Mucosa of rectum (tissue), 2 donors: ENCODE results near the gene RDH8.

Experiments
- H3K27ac ChIP-seq, 2 donors: one replicate each; pipeline ENCODE4 v1.7.0; 2013; ENCODE audit warnings: inconsistent platforms in 2 of 2, low read depth in 2 of 2, low read length in 2 of 2
- H3K27me3 ChIP-seq, 2 donors: one replicate each; pipeline ENCODE4 v1.7.0; 2013; ENCODE audit warnings: low read length in 2 of 2; ENCODE audit not compliant: control insufficient read depth in 2 of 2, insufficient read depth in 2 of 2
- H3K36me3 ChIP-seq, 2 donors: one replicate each; pipeline ENCODE4 v1.7.0; 2013; ENCODE audit warnings: low read length in 2 of 2; ENCODE audit not compliant: control insufficient read depth in 2 of 2, insufficient read depth in 2 of 2
- H3K4me1 ChIP-seq, 2 donors: one replicate each; pipeline ENCODE4 v1.7.0; 2013; ENCODE audit warnings: low read length in 2 of 2, mild to moderate bottlenecking in 1 of 2; ENCODE audit not compliant: control insufficient read depth in 2 of 2, insufficient read depth in 2 of 2
- H3K4me3 ChIP-seq, 2 donors: one replicate each; pipeline ENCODE4 v1.7.0; 2013; ENCODE audit warnings: low read length in 2 of 2
- H3K9ac ChIP-seq, 2 donors: one replicate each; pipeline ENCODE4 v1.7.0; 2013; ENCODE audit warnings: low read length in 2 of 2, low read depth in 1 of 2, mild to moderate bottlenecking in 1 of 2
- H3K9me3 ChIP-seq, 2 donors: one replicate each; pipeline ENCODE4 v1.7.0; 2013; ENCODE audit warnings: low read length in 2 of 2; ENCODE audit not compliant: control insufficient read depth in 2 of 2
- donor health status: healthy.
- donor health status: Normal muscosa, but diverticular disease.

RDH8 gene

GRCh38 chr19:10013316-10013715, at the start of gene RDH8:
RDH8 (plus strand) TSS chr19:10013483; CDS start chr19:10013498, 15 bp downstream.
- Histone ChIP-seq H3K4me1 (peaks cover 3 to 6% of the 10 kb centered on the region in 2 donors), H3K27me3 (peaks cover 11 to 16% of the 10 kb centered on the region in 2 donors), H3K27ac (no peak within 1 kb of the TSS), H3K36me3 (no peaks in the 10 kb centered on the region), H3K9ac (no peak within 1 kb of the TSS), H3K9me3 (no peaks in the 10 kb centered on the region), H3K4me3 (no peak within 1 kb of the TSS)

DNA sequence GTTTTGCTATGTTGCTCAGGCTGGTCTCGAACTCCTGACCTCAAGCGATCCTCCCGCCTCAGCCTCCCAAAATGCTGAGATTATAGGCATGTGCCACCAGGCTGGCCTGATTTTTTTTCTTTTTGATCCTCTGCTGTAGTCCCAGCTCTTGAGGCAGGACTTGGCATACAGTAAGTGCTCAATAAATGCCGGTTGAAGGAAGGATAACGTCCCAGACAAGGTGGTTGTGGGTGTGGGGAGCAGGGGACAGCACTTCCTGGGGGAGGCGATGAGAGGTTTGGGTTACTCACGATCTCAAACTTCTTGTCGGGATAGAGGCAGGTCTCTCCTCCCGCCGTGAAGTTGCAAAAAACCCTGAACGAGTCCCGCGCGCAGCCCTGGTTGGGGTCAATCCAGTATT, 47.3 kb upstream of the RDH8 start:
- no peaks in the 10 kb centered on the region for H3K36me3 ChIP-seq
- H3K9ac ChIP-seq = no peak overlapping the region
- H3K9me3 ChIP-seq = no peaks in the 10 kb centered on the region
- H3K4me3 ChIP-seq = no peak overlapping the region
- no peak overlapping the region for H3K27ac ChIP-seq
- peaks cover 0 to 2% of the 10 kb centered on the region in 2 donors for H3K27me3 ChIP-seq
- no peaks in the 10 kb centered on the region for H3K4me1 ChIP-seq

GRCh38 chr19:9966448-9966847, 46.8 kb upstream of the RDH8 start:
- H3K36me3 ChIP-seq = no peaks in the 10 kb centered on the region
- H3K4me1 ChIP-seq = no peaks in the 10 kb centered on the region
- no peak overlapping the region for H3K27ac ChIP-seq
- no peak overlapping the region for H3K4me3 ChIP-seq
- peaks cover 0 to 2% of the 10 kb centered on the region in 2 donors for H3K27me3 ChIP-seq
- no peak overlapping the region for H3K9ac ChIP-seq
- no peaks in the 10 kb centered on the region for H3K9me3 ChIP-seq

DNA sequence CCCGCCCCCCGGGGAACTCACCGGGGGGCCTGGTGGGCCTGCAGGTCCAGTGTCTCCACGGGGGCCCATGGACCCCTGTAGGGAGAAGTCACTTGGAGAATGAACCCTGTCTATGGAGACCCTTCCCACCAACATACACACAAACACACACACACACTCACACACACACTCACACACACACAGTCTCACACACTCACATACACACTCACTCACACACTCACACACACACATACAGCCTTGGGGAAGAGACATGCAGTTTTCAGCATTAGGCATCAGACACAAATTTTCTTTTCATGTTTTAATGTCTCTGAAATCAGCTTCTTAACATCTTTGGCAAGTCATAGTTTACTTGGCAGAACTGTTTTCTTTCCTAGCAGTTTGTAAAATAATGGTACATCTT, 46.0 kb upstream of the RDH8 start:
- peaks cover 0 to 2% of the 10 kb centered on the region in 2 donors for H3K27me3 ChIP-seq
- no peak overlapping the region for H3K9ac ChIP-seq
- H3K27ac ChIP-seq = no peak overlapping the region
- H3K4me3 ChIP-seq = no peak overlapping the region
- no peaks in the 10 kb centered on the region for H3K4me1 ChIP-seq
- H3K9me3 ChIP-seq = no peaks in the 10 kb centered on the region
- no peaks in the 10 kb centered on the region for H3K36me3 ChIP-seq

DNA sequence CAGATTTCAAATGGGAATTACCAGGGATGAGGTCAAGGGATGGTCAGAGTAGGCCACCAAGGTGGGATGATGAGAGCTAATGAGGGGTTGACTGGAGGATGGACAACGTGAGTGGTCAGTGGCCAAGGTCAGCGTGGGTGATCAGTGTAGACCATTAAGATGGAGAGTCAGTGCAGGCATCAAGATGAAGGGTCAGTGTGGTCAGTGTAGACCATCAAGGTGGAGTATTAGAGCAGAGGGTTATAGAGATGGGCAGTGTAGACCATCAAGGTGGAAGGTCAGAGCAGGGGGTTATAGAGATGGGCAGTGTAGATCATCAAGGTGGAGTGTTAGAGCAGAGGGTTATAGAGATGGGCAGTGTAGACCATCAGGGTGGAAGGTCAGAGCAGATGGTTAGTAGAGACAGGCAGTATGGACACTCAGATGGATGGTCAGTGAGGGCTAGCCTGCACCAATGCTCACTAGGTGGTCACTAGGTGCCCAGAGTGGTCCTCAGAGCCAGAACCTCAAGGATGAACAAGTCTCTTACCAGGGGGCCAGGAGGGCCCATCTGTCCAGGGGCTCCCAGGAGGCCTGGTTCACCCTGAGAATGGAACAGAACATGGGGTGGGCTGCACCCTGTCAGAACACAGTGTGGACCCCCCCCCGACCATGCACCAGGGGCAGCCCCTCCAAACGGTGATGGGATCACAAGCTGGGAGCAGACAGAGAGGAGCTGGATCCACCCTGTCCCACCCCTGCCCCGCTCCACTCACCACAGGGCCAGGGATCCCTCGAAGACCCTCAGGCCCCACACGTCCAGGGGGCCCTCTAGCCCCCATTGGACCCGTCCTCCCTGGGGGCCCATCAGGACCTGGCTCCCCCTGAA, 44.2 kb upstream of the RDH8 start:
- no peaks in the 10 kb centered on the region for H3K9me3 ChIP-seq
- no peak overlapping the region for H3K9ac ChIP-seq
- no peak overlapping the region for H3K4me3 ChIP-seq
- no peaks in the 10 kb centered on the region for H3K36me3 ChIP-seq
- no peaks in the 10 kb centered on the region for H3K4me1 ChIP-seq
- no peak overlapping the region for H3K27ac ChIP-seq
- H3K27me3 ChIP-seq = peaks cover 0 to 2% of the 10 kb centered on the region in 2 donors

DNA sequence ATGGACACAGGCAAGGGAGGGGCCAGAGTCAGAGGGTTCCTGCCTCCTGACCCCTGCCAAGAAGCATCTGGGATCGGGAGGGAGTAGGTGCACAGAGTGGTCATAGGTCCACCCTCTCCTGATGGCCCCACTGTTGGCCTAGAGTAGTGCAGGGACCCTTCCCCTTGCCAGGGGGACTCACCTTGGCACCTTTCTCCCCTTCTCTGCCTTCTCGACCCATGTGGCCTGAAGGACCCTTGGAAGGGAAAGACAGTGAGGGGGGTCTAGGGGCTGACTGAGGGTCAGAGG, 43.7 kb upstream of the RDH8 start:
- H3K4me1 ChIP-seq = no peaks in the 10 kb centered on the region

DNA sequence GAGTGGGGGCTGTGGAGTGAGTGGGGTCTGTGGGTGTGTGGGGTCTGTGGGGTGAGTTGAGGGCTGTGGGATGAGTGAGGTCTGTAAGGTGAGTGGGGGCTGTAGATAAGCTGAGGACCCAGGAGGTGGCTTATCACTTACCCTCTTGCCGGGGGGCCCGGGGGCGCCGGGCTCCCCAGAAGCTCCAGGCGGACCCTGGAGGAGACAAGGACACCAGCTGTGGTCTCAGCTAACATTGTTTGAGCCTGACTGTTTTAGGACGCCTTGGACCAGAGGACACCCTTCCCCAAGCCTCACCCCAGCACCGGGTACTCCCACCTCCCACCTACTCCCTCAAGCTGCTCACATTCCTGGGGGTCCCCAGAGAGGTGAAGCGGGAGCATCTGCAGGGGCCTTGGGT, 42.8 kb upstream of the RDH8 start:
- Histone ChIP-seq H3K4me3 (no peak overlapping the region), H3K27ac (no peak overlapping the region), H3K27me3 (peaks cover 0 to 2% of the 10 kb centered on the region in 2 donors), H3K9me3 (no peaks in the 10 kb centered on the region), H3K4me1 (no peaks in the 10 kb centered on the region), H3K36me3 (no peaks in the 10 kb centered on the region), H3K9ac (no peak overlapping the region)

More for the DNA sequence above, 43.7 kb upstream of the RDH8 start:
- no peak overlapping the region for H3K9ac ChIP-seq
- H3K27ac ChIP-seq = no peak overlapping the region
- peaks cover 0 to 2% of the 10 kb centered on the region in 2 donors for H3K27me3 ChIP-seq
- H3K36me3 ChIP-seq = no peaks in the 10 kb centered on the region
- no peaks in the 10 kb centered on the region for H3K9me3 ChIP-seq
- no peak overlapping the region for H3K4me3 ChIP-seq

GRCh38 chr19:9971166-9971897, 42.0 kb upstream of the RDH8 start:
- H3K9me3 ChIP-seq = no peaks in the 10 kb centered on the region
- peaks cover 0 to 2% of the 10 kb centered on the region in 2 donors for H3K27me3 ChIP-seq
- no peaks in the 10 kb centered on the region for H3K4me1 ChIP-seq
- H3K9ac ChIP-seq = no peak overlapping the region
- H3K27ac ChIP-seq = no peak overlapping the region
- no peak overlapping the region for H3K4me3 ChIP-seq
- no peaks in the 10 kb centered on the region for H3K36me3 ChIP-seq

- H3K4me1 ChIP-seq = no peaks in the 10 kb centered on the region
- H3K4me3 ChIP-seq = no peak overlapping the region
- H3K27me3 ChIP-seq = peaks cover 0 to 2% of the 10 kb centered on the region in 2 donors
- no peak overlapping the region for H3K9ac ChIP-seq
- no peaks in the 10 kb centered on the region for H3K36me3 ChIP-seq
- H3K27ac ChIP-seq = no peak overlapping the region
- H3K9me3 ChIP-seq = no peaks in the 10 kb centered on the region
Measured at GRCh38 chr19:9972103-9972502, 41.2 kb upstream of the RDH8 start.

DNA sequence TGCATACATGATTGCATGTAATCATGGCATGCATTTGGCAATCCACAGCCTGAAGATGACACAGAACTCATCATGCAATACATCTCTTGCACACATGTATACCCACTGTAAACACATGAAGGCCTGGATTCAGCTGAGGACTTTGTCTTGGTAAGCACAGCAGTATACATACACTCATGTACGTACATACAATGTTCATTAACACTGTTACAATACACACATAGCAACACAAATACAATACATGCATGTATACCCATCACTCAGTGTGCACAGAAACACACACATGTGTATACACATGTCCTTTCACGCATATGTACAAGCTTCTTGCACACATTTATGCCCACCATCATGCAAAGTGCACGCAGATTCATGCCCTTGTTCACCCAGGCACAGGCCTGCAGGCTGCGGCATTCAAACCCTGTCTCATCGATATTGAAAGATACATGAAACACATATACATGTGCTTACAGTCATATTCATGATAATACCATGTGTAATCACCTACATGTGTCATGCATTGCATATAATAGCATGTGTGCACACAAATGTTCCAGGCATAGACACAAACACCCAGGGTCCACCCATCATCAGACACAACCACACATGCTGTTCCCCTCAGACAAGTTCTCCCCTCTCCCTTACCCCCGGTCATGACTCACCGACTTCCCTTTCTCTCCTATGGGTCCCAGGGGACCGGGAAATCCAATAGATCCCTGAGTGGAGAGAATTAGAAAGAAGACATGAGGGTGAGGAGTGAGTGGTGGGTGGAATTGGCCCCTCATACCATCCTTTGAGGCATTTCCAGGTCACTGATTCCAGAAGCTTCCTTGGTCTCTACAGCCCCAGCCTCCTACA, 31.6 kb upstream of the RDH8 start:
- Histone ChIP-seq H3K27me3 (no peaks in the 10 kb centered on the region), H3K9me3 (no peaks in the 10 kb centered on the region), H3K9ac (no peak overlapping the region), H3K4me1 (no peaks in the 10 kb centered on the region), H3K4me3 (no peak overlapping the region), H3K36me3 (no peaks in the 10 kb centered on the region), H3K27ac (no peak overlapping the region)
